ENCODE data around the gene HACL1. TPM values are rescaled to one million over a fixed set of nuclear protein-coding genes. Genes with fewer than 3 reads are reported as not detected.

The HACL1 gene
- polyA plus RNA-seq, 1 donor (not counting 4 experiments of a cell fraction or from before 2014, with no cell fraction given): 23.1 TPM

DNA sequence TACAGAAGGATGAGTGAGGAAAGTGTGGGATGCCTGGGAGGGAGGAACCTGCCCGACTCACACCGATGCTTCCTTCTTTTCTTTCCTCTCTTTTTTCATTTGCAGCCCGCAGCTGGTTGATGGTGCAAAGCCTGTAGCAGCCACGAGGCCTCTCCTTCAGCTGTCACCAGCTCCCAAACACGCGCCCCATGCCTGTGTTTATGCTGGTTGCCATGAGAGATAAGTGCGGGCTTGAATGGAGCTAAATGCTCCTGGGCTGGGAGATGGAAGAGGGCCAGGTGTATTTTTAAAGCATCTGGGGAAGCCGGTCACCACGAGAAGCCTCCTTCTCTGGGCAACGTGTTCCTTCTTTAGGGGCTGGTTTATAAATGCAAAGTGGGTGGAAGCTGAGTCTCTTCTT is 89.2 kb downstream of the HACL1 start:
- H3K9me1 ChIP-seq (ENCODE audit: control insufficient read depth, extremely low read depth, insufficient read depth, low read length): no peaks in the 10 kb centered on the region
- no peaks in the 10 kb centered on the region for H3K36me3 ChIP-seq (ENCODE audit: control insufficient read depth in 2 of 2, extremely low read depth in 1 of 2, insufficient read depth in 2 of 2, low read length in 2 of 2)
- H3K79me2 ChIP-seq (ENCODE audit: control insufficient read depth, insufficient read depth, low read length): no peaks in the 10 kb centered on the region
- H3K4me2 ChIP-seq (ENCODE audit: control insufficient read depth, extremely low read depth, insufficient read depth, low read depth, low read length): no peak overlapping the region
- no peak overlapping the region for H3K27ac ChIP-seq (ENCODE audit: control insufficient read depth, insufficient read depth, low read length)
- H3K9ac ChIP-seq (ENCODE audit: control insufficient read depth, extremely low read depth, insufficient read depth, low read length): no peak overlapping the region
- H3K27me3 ChIP-seq (ENCODE audit: control insufficient read depth, extremely low read depth, insufficient read depth, low read length): peaks cover 16% of the 10 kb centered on the region
- dilution Hi-C loops (cut with MboI; ENCODE audit: extremely low pct_ligation_motif_present, low sequenced_read_pairs): no loop called here
- FAIRE-seq: no peak
- no peak overlapping the region for H2AFZ ChIP-seq (ENCODE audit: control insufficient read depth, low read length)
- no peak for DNase-seq (ENCODE audit: low read depth, low spot score)
- no peaks in the 10 kb centered on the region for H3K4me1 ChIP-seq (ENCODE audit: control insufficient read depth, extremely low read depth, insufficient read depth, low read length)
- no peaks in the 10 kb centered on the region for H4K20me1 ChIP-seq (ENCODE audit: control insufficient read depth, extremely low read depth, insufficient read depth, low read length)
- no peak overlapping the region for H3K4me3 ChIP-seq (ENCODE audit: control insufficient read depth in 2 of 3, extremely low read depth in 1 of 3, insufficient read depth in 2 of 3, low read depth in 1 of 3, low read length in 3 of 3)
- H3K9me3 ChIP-seq (ENCODE audit: control insufficient read depth, low read depth, low read length): no peaks in the 10 kb centered on the region
- TF ChIP-seq, protein P1, sequence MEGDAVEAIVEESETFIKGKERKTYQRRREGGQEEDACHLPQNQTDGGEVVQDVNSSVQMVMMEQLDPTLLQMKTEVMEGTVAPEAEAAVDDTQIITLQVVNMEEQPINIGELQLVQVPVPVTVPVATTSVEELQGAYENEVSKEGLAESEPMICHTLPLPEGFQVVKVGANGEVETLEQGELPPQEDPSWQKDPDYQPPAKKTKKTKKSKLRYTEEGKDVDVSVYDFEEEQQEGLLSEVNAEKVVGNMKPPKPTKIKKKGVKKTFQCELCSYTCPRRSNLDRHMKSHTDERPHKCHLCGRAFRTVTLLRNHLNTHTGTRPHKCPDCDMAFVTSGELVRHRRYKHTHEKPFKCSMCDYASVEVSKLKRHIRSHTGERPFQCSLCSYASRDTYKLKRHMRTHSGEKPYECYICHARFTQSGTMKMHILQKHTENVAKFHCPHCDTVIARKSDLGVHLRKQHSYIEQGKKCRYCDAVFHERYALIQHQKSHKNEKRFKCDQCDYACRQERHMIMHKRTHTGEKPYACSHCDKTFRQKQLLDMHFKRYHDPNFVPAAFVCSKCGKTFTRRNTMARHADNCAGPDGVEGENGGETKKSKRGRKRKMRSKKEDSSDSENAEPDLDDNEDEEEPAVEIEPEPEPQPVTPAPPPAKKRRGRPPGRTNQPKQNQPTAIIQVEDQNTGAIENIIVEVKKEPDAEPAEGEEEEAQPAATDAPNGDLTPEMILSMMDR (optimal IDR thresholded peaks at IDR 0.05 in 1 of 3, IDR thresholded peaks at IDR 0.05 in 1 of 3, conservative IDR thresholded peaks at IDR 0.05 in 1 of 3; ENCODE audit: extremely low read depth in 1 of 3, insufficient read depth in 2 of 3, low read length in 3 of 3): no peak
- no peak for TF ChIP-seq EZH2 (IDR thresholded peaks at IDR 0.05; ENCODE audit: low read length)

GRCh38 chr3:15511156-15511555 is 90.2 kb downstream of the HACL1 start:
- DNase-seq (ENCODE audit: low read depth, low spot score) (no peak), FAIRE-seq (no peak)
- H4K20me1 ChIP-seq (ENCODE audit: control insufficient read depth, extremely low read depth, insufficient read depth, low read length): no peaks in the 10 kb centered on the region
- H3K4me3 ChIP-seq (ENCODE audit: control insufficient read depth in 2 of 3, extremely low read depth in 1 of 3, insufficient read depth in 2 of 3, low read depth in 1 of 3, low read length in 3 of 3): no peak overlapping the region
- H3K36me3 ChIP-seq (ENCODE audit: control insufficient read depth in 2 of 2, extremely low read depth in 1 of 2, insufficient read depth in 2 of 2, low read length in 2 of 2): no peaks in the 10 kb centered on the region
- H3K9me3 ChIP-seq (ENCODE audit: control insufficient read depth, low read depth, low read length): no peaks in the 10 kb centered on the region
- no peak overlapping the region for H3K9ac ChIP-seq (ENCODE audit: control insufficient read depth, extremely low read depth, insufficient read depth, low read length)
- no peak overlapping the region for H3K27ac ChIP-seq (ENCODE audit: control insufficient read depth, insufficient read depth, low read length)
- peaks cover 16% of the 10 kb centered on the region for H3K27me3 ChIP-seq (ENCODE audit: control insufficient read depth, extremely low read depth, insufficient read depth, low read length)
- no peak overlapping the region for H2AFZ ChIP-seq (ENCODE audit: control insufficient read depth, low read length)
- H3K4me1 ChIP-seq (ENCODE audit: control insufficient read depth, extremely low read depth, insufficient read depth, low read length): no peaks in the 10 kb centered on the region
- dilution Hi-C loops (cut with MboI; ENCODE audit: extremely low pct_ligation_motif_present, low sequenced_read_pairs): no loop called here
- no peaks in the 10 kb centered on the region for H3K9me1 ChIP-seq (ENCODE audit: control insufficient read depth, extremely low read depth, insufficient read depth, low read length)
- TF ChIP-seq EZH2 (IDR thresholded peaks at IDR 0.05; ENCODE audit: low read length): no peak
- TF ChIP-seq, protein P1 (optimal IDR thresholded peaks at IDR 0.05 in 1 of 3, IDR thresholded peaks at IDR 0.05 in 1 of 3, conservative IDR thresholded peaks at IDR 0.05 in 1 of 3; ENCODE audit: extremely low read depth in 1 of 3, insufficient read depth in 2 of 3, low read length in 3 of 3): no peak
- H3K4me2 ChIP-seq (ENCODE audit: control insufficient read depth, extremely low read depth, insufficient read depth, low read depth, low read length): no peak overlapping the region
- H3K79me2 ChIP-seq (ENCODE audit: control insufficient read depth, insufficient read depth, low read length): no peaks in the 10 kb centered on the region

Other genes starting within 250 kb of the HACL1 start
- 12.6 to 17.2 TPM (median 16.3 TPM) in 3 replicates for gene METTL6, start 174.0 kb downstream of the HACL1 start, polyA plus RNA-seq
- gene EAF1, start 174.0 kb downstream of the HACL1 start, polyA plus RNA-seq: 13.5 to 13.7 TPM (median 13.6 TPM) in 3 replicates
- 0.22 to 0.79 TPM (median 0.35 TPM) in 3 replicates for gene COLQ, start 79.9 kb downstream of the HACL1 start, polyA plus RNA-seq
- gene BTD, start 176 bp upstream of the HACL1 start, polyA plus RNA-seq: 12.0 to 18.5 TPM (median 14.1 TPM) in 3 replicates
- gene ANKRD28, start 196.4 kb upstream of the HACL1 start, polyA plus RNA-seq: 16.4 to 32.7 TPM (median 22.0 TPM) in 3 replicates